ENCODE data around the gene SRC.

GRCh38 chr20:37299718-37300528 lies 46.0 kb upstream of the SRC start:
- TF ChIP-seq CTCF (IDR thresholded peaks at IDR 0.05) (no peak), EZH2phosphoT487 (IDR thresholded peaks at IDR 0.05) (no peak)
